ENCODE measurements around the gene PDE6A. TPM values are rescaled to one million over a fixed set of nuclear protein-coding genes. Genes with fewer than 3 reads are reported as not detected.
A peak's percentile ranks its signal among the peaks of the same experiment; 100 is the strongest.

PDE6A gene
- total RNA-seq, 1 donor from 2014 or later: 0.12 TPM

DNA sequence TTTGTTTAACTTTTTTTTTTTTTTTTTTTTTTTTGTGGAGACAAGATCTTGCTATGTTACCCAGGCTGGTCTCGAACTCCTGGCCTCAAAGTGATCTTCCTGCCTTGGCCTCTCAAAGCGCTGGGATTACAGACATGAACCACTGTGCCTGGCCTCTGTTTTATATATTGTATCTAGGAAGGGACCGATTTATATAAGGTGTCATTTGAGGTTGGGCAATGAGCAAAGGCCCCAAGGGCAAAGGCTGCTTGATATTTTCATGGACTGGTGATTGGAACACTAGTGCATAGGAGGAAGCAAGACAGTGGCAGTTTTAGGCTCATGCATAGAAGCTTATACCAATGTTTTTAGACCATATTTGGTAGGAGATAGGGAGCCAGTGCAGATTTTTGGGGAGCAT is 19.1 kb upstream of the PDE6A start:
- no peak overlapping the region for H3K27ac Mint-ChIP-seq (ENCODE audit: unreplicated experiment)
- H3K4me1 Mint-ChIP-seq (ENCODE audit: low read depth): peaks cover 33% of the 10 kb centered on the region
- H3K4me3 Mint-ChIP-seq (ENCODE audit: unreplicated experiment): no peak overlapping the region
- DNase-seq (ENCODE audit: low spot score): no peak
- no peaks in the 10 kb centered on the region for H3K9me3 Mint-ChIP-seq (ENCODE audit: low read depth)
- TF ChIP-seq, protein P1, sequence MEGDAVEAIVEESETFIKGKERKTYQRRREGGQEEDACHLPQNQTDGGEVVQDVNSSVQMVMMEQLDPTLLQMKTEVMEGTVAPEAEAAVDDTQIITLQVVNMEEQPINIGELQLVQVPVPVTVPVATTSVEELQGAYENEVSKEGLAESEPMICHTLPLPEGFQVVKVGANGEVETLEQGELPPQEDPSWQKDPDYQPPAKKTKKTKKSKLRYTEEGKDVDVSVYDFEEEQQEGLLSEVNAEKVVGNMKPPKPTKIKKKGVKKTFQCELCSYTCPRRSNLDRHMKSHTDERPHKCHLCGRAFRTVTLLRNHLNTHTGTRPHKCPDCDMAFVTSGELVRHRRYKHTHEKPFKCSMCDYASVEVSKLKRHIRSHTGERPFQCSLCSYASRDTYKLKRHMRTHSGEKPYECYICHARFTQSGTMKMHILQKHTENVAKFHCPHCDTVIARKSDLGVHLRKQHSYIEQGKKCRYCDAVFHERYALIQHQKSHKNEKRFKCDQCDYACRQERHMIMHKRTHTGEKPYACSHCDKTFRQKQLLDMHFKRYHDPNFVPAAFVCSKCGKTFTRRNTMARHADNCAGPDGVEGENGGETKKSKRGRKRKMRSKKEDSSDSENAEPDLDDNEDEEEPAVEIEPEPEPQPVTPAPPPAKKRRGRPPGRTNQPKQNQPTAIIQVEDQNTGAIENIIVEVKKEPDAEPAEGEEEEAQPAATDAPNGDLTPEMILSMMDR (IDR thresholded peaks at IDR 0.05): no peak
- peaks cover 2% of the 10 kb centered on the region for H3K36me3 Mint-ChIP-seq (ENCODE audit: low read depth)
- no peaks in the 10 kb centered on the region for H3K27me3 Mint-ChIP-seq (ENCODE audit: low read depth)

GRCh38 chr5:149962601-149963300 is 18.2 kb upstream of the PDE6A start:
- Mint-ChIP-seq H3K4me1 (ENCODE audit: low read depth) (peaks cover 33% of the 10 kb centered on the region), H3K4me3 (ENCODE audit: unreplicated experiment) (peak overlapping the region; percentile 87), H3K36me3 (ENCODE audit: low read depth) (peaks cover 2% of the 10 kb centered on the region), H3K27ac (ENCODE audit: unreplicated experiment) (peak overlapping the region; percentile 8), H3K9me3 (ENCODE audit: low read depth) (no peaks in the 10 kb centered on the region), H3K27me3 (ENCODE audit: low read depth) (no peaks in the 10 kb centered on the region)
- DNase-seq (ENCODE audit: low spot score): no peak
- TF ChIP-seq, protein P1 (IDR thresholded peaks at IDR 0.05): no peak

DNA sequence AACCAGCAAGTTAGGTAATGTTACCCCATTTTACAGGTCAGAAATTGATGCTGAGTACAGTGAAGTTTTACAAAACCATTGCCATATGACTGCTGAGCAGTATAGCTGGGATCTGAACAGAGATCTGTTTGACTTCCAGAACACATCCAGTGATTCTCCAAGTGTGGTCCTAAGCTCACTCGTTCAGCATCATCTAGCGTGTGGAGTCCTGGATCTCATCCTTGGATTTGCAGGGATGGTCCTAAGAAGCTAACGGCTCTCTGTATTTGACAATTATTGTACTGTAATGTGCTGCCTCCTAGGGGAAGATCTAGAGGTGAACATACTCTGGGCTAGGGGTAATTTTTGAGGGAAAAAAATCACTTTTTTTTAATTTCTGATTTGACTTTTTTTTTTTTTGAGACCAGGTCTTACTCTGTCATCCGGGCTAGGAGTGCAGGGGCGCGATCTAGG is 17.4 kb upstream of the PDE6A start:
- Mint-ChIP-seq H3K36me3 (ENCODE audit: low read depth) (peaks cover 2% of the 10 kb centered on the region), H3K9me3 (ENCODE audit: low read depth) (no peaks in the 10 kb centered on the region), H3K4me3 (ENCODE audit: unreplicated experiment) (peak overlapping the region; percentile 87), H3K27me3 (ENCODE audit: low read depth) (no peaks in the 10 kb centered on the region), H3K27ac (ENCODE audit: unreplicated experiment) (peak overlapping the region; percentile 71), H3K4me1 (ENCODE audit: low read depth) (peaks cover 33% of the 10 kb centered on the region)
- no peak for DNase-seq (ENCODE audit: low spot score)
- TF ChIP-seq, protein P1 (IDR thresholded peaks at IDR 0.05): peak; percentile 88

DNA sequence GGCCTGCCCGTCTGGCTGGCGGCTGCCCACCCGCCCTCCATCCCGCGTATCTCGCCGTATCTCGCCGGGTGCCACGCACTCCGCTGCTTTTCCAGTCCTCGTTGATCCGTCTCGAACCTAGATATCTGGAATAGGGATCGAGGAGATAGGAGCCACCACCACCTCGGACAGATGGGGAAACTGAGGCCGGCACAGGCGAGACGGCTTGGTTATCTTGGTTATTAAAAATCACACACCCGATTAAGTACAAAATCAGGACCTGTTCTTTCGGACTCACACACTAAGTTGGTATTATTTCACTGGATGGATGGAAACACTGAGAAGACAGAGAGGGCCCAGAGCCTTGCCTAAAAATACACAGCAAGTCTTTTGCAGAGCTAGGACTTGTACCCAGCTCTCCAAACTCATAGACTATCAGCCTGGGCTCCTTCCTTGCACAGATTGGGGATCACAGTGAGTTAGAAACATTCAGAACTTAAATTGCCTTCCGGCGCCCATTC is 16.6 kb upstream of the PDE6A start:
- H3K4me3 Mint-ChIP-seq (ENCODE audit: unreplicated experiment): peak overlapping the region; percentile 87
- DNase-seq (ENCODE audit: low spot score): no peak
- H3K9me3 Mint-ChIP-seq (ENCODE audit: low read depth): no peaks in the 10 kb centered on the region
- TF ChIP-seq, protein P1 (IDR thresholded peaks at IDR 0.05): no peak
- peaks cover 35% of the 10 kb centered on the region for H3K4me1 Mint-ChIP-seq (ENCODE audit: low read depth)
- peak overlapping the region; percentile 71 for H3K27ac Mint-ChIP-seq (ENCODE audit: unreplicated experiment)
- H3K36me3 Mint-ChIP-seq (ENCODE audit: low read depth): peaks cover 2% of the 10 kb centered on the region
- H3K27me3 Mint-ChIP-seq (ENCODE audit: low read depth): no peaks in the 10 kb centered on the region

DNA sequence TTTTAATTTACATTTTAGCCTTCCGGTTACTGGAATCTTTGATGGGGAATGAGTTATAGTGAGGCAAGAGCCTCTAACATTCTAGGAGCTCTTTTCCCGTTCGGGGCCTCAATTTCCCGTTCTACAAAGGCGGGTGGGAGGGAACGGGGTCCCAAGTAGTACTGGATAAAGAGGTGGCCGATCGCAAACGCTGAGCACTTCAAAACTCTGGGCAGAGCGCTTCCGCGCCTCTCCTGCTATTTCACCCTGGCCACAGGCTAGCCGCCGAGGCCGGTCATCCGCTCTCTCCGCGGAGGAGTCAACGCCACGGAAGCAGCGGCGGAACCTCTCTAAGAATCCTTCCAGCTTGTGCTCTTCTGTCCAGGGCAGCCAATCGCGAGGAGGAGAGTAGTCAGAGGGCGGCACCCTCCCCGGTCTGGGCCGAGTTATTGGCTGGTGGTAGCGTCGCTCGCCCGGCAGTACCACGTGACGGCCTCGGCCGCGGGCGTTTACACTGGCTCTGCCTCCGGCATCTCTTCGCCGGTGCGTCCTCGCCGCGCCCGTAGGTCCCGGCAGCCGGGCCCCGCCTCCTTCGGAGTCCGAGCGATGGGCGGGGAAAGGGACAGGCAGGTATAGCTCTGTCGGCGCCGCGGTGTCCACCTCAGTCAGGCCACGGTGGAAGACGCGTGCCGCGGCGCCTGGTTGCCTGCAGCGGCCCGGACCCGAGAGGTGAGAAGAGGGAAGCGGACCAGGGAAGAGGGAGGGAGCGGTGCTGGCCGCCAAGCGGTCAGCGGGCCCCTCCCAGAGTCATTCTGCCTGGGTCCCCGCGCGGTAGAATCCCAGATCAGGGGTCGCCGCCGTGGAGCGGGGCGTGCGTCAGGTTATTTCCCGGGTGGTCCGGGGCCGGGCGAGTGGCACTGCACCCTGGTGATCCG is 15.9 kb upstream of the PDE6A start, which contains the start of gene SLC26A2:
TSS of gene SLC26A2 (plus strand) at position 487 of the 914 bp plus-strand sequence. CDS start 16,895 bp downstream, outside the sequence.
- TF ChIP-seq, protein P1 (IDR thresholded peaks at IDR 0.05): no peak
- H3K36me3 Mint-ChIP-seq (ENCODE audit: low read depth): peaks cover 2% of the 10 kb centered on the region
- no peaks in the 10 kb centered on the region for H3K9me3 Mint-ChIP-seq (ENCODE audit: low read depth)
- H3K4me3 Mint-ChIP-seq (ENCODE audit: unreplicated experiment): peak within 1 kb of the TSS; percentile 87
- peak; percentile 99 for DNase-seq (ENCODE audit: low spot score)
- peaks cover 34% of the 10 kb centered on the region for H3K4me1 Mint-ChIP-seq (ENCODE audit: low read depth)
- H3K27me3 Mint-ChIP-seq (ENCODE audit: low read depth): no peaks in the 10 kb centered on the region
- H3K27ac Mint-ChIP-seq (ENCODE audit: unreplicated experiment): peak within 1 kb of the TSS; percentile 100

Data from chondrocyte (in vitro differentiated cells).